AG09319 (cell line): ENCODE data around the gene UBL7.

ENCODE experiments used
- DNase-seq: peaks from one replicate; pipeline ENCODE4 v3.0.0-alpha.2; 2010; ENCODE audit warnings: low read depth; ENCODE audit errors: extremely low read depth
- CTCF ChIP-seq: IDR thresholded peaks from 2 replicates; pipeline ENCODE4 v1.5.1; 2011; ENCODE audit warnings: low read depth, mild to moderate bottlenecking, inconsistent platforms, low read length, moderate library complexity

The UBL7 gene

GRCh38 chr15:74425630-74426029 lies 35.3 kb downstream of the UBL7 start:
- no peak for TF ChIP-seq CTCF
- no peak for DNase-seq

GRCh38 chr15:74424901-74425528 lies 35.9 kb downstream of the UBL7 start:
- no peak for DNase-seq
- TF ChIP-seq CTCF: no peak

- no peak for TF ChIP-seq CTCF
- no peak for DNase-seq
Measured at GRCh38 chr15:74423431-74424257, 37.3 kb downstream of the UBL7 start.

GRCh38 chr15:74422652-74423430 lies 38.1 kb downstream of the UBL7 start:
- TF ChIP-seq CTCF: no peak
- DNase-seq: peak; percentile 30

GRCh38 chr15:74422265-74422651 lies 38.7 kb downstream of the UBL7 start:
- no peak for DNase-seq
- TF ChIP-seq CTCF: no peak

GRCh38 chr15:74421302-74422245 lies 39.4 kb downstream of the UBL7 start:
- DNase-seq: no peak
- TF ChIP-seq CTCF: no peak
